ENCODE data around the gene ZNF749. TPM values are rescaled to one million over a fixed set of nuclear protein-coding genes. Genes with fewer than 3 reads are reported as not detected.

ZNF749 gene
- total and polyA plus RNA-seq, 2 of the 8 experiments (the other 6 are each of a cell fraction or from before 2014, with no cell fraction given), result 15.2 to 24.4 TPM

DNA sequence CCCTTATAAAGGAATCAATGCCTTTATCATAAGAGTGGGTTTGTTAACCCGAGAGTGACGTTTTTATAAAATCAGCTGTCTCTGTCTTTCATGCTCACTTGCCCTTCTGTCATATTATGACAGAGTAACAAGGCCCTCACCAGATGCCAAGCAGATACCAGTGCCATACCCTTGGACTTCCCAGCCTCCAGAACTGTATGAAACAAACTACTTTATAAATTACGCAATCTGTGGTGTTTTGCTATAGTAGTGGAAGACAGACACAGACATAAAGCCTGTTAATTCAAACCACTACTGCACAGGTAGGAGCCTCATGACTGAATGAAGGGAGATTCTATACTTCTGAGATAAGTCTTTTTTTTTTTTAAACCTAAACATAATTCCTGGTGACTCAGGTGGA, 17.2 kb downstream of the ZNF749 start:
- no peaks in the 10 kb centered on the region for H3K23me2 ChIP-seq (ENCODE audit: low read depth, low read length)
- no peak overlapping the region for H3K23ac ChIP-seq (ENCODE audit: insufficient read length)
- no peak overlapping the region for H3K18ac ChIP-seq (ENCODE audit: extremely low read depth, low read length)
- ChIA-PET POLR2A (ENCODE audit: partially characterized antibody) (no interaction called here), CTCF (ENCODE audit: partially characterized antibody) (no interaction called here)
- WGBS, 2 experiments (ENCODE audit: extremely low coverage in 1 of 2, insufficient coverage in 1 of 2, insufficient read length in 1 of 2, insufficient replicate concordance in 2 of 2, low coverage in 1 of 2, low lambda C conversion rate in 2 of 2, missing lambda C conversion rate in 1 of 2), result 79% methylated on average over 3 of the region's 3 CpGs; no CpG with 5 or more reads in 1 of the 2 experiments
- H3K27ac ChIP-seq (ENCODE audit: low read depth, low read length), result no peak overlapping the region
- no peak overlapping the region for H3K4ac ChIP-seq (replicated peaks; ENCODE audit: insufficient read length, low read depth, low read length)
- H3K4me3 ChIP-seq (ENCODE audit: extremely low read depth in 1 of 4, insufficient read depth in 2 of 4, low read depth in 3 of 4, low read length in 4 of 4), result no peak overlapping the region
- H3K4me1 ChIP-seq (replicated peaks in 1 of 4; ENCODE audit: control insufficient read depth in 3 of 4, insufficient read depth in 4 of 4, low read length in 3 of 4), result no peaks in the 10 kb centered on the region
- H2AFZ ChIP-seq (ENCODE audit: low read length), result no peak overlapping the region
- H2BK120ac ChIP-seq (replicated peaks; ENCODE audit: low read depth, low read length), result no peak overlapping the region
- H4K20me1 ChIP-seq (replicated peaks in 1 of 2; ENCODE audit: control insufficient read depth in 1 of 2, insufficient read depth in 2 of 2, low read length in 2 of 2), result no peaks in the 10 kb centered on the region
- H3K79me2 ChIP-seq (ENCODE audit: control insufficient read depth in 1 of 2, insufficient read depth in 2 of 2, low read length in 2 of 2), result no peaks in the 10 kb centered on the region
- no peaks in the 10 kb centered on the region for H3K9me3 ChIP-seq (ENCODE audit: insufficient read depth in 2 of 2, low read depth in 1 of 2, low read length in 1 of 2)
- H2BK20ac ChIP-seq (ENCODE audit: low read length), result no peak overlapping the region
- H2BK12ac ChIP-seq (ENCODE audit: low read depth, low read length), result no peak overlapping the region
- no peak overlapping the region for H3K56ac ChIP-seq (replicated peaks; ENCODE audit: insufficient read length, low read depth, low read length)
- H3K36me3 ChIP-seq (ENCODE audit: control insufficient read depth in 2 of 4, insufficient read depth in 4 of 4, low read length in 3 of 4), result no peaks in the 10 kb centered on the region
- H3K9ac ChIP-seq (replicated peaks in 1 of 4; ENCODE audit: extremely low read depth in 1 of 4, low read depth in 3 of 4, low read length in 3 of 4), result no peak overlapping the region
- H3K79me1 ChIP-seq (ENCODE audit: low read depth, low read length), result 0 out of 2 replicates have a peak, but pooled peaks cover 2% of the 10 kb centered on the region
- no peak overlapping the region for H2BK15ac ChIP-seq (ENCODE audit: low read length)
- no peak overlapping the region for H4K91ac ChIP-seq (replicated peaks; ENCODE audit: insufficient read length, low read length)
- H4K8ac ChIP-seq (ENCODE audit: extremely low read depth, insufficient read depth, low read length), result no peak overlapping the region
- H3K27me3 ChIP-seq (replicated peaks in 1 of 4; ENCODE audit: control insufficient read depth in 3 of 4, extremely low read depth in 1 of 4, insufficient read depth in 3 of 4, low read length in 3 of 4), result no peaks in the 10 kb centered on the region
- H2AK5ac ChIP-seq (ENCODE audit: low read depth, low read length), result no peak overlapping the region
- H3K4me2 ChIP-seq (ENCODE audit: insufficient read depth in 1 of 2, low read depth in 2 of 2, low read length in 2 of 2), result no peak overlapping the region
- H2BK5ac ChIP-seq (ENCODE audit: low read depth, low read length), result no peak overlapping the region
- FAIRE-seq (no peak), DNase-seq (ENCODE audit: low read depth in 1 of 2, low spot score in 2 of 2) (no peak)
- no peak overlapping the region for H3K14ac ChIP-seq (ENCODE audit: insufficient read length)
- no peak overlapping the region for H4K5ac ChIP-seq (ENCODE audit: insufficient read length, low read depth, low read length)
- no peak for TF ChIP-seq YY1 (IDR thresholded peaks at IDR 0.05; ENCODE audit: low read depth, low read length)
- no peak for TF ChIP-seq HDAC2 (IDR thresholded peaks at IDR 0.05; ENCODE audit: borderline replicate concordance in 1 of 2, low read depth in 2 of 2, low read length in 2 of 2)
- TF ChIP-seq NANOG (IDR thresholded peaks at IDR 0.05; ENCODE audit: insufficient read depth, low read depth, low read length, poor library complexity, severe bottlenecking), result no peak
- no peak for TF ChIP-seq FOSL1 (IDR thresholded peaks at IDR 0.05; ENCODE audit: insufficient read depth, low read depth, low read length)
